B cell (primary cell): ENCODE data around the gene RNASE13. TPM values are rescaled to one million over a fixed set of nuclear protein-coding genes. Genes with fewer than 3 reads are reported as not detected.

ENCODE experiments used
- ATAC-seq: fragments of 200-7000 bp; cut with Tn5 transposase; one replicate; pipeline ENCODE4 v1.10.0; 2021; ENCODE audit warnings: low read depth, mild to moderate bottlenecking, moderate number of reproducible peaks, moderate library complexity
- CTCF ChIA-PET: fragments of 350-600 bp; sonication (Branson Sonifier 250); formaldehyde crosslinking; loops from one replicate; lab custom pipeline; 2021; ENCODE audit warnings: antibody characterized with exemption, inconsistent platforms; lab: Charles Lee
- POLR2A ChIA-PET: fragments of 350-600 bp; sonication (Branson Sonifier 250); formaldehyde crosslinking; loops from one replicate; lab custom pipeline; 2021; ENCODE audit warnings: antibody characterized with exemption; lab: Charles Lee
- DNase-seq: peaks from one replicate; pipeline ENCODE4 v3.0.0; 2013
- H2AFZ ChIP-seq: 2 replicates; pipeline ENCODE4 v1.6.1; 2012; ENCODE audit warnings: mild to moderate bottlenecking, low read depth, low read length; ENCODE audit not compliant: insufficient read depth, poor library complexity, severe bottlenecking
- H3K27ac ChIP-seq, 2 donors: 1 replicate in 1 of 2; 2 replicates in 1 of 2; pipeline ENCODE4 v1.5.1; 2012 to 2013; ENCODE audit warnings: low read length in 2 of 2, mild to moderate bottlenecking in 2 of 2, moderate library complexity in 1 of 2
- H3K27me3 ChIP-seq, 4 experiments: fragments of 200-600 bp in 1 of 4; sonication (generic) in 1 of 4; replicated peaks in 1 of 4; 1 replicate in 2 of 4; 2 replicates in 2 of 4; pipeline versions ENCODE4 v1.6.1 to v1.7.0; 2013 to 2016; ENCODE audit warnings: low read length in 3 of 4, mild to moderate bottlenecking in 2 of 4, mixed read lengths in 1 of 4, moderate library complexity in 1 of 4; ENCODE audit not compliant: insufficient read depth in 4 of 4, control insufficient read depth in 3 of 4; ENCODE audit errors: control extremely low read depth in 1 of 4
- H3K36me3 ChIP-seq, 2 experiments: replicated peaks in 1 of 2; 1 replicate in 1 of 2; 2 replicates in 1 of 2; pipeline versions ENCODE4 v1.6.1 to v1.7.1; 2013; ENCODE audit warnings: low read length in 1 of 2; ENCODE audit not compliant: insufficient read depth in 2 of 2, control insufficient read depth in 1 of 2; ENCODE audit errors: control extremely low read depth in 1 of 2, extremely low read depth in 1 of 2
- H3K4me1 ChIP-seq, 2 donors: fragments of 200-600 bp in 1 of 2; sonication (generic) in 1 of 2; 1 replicate in 1 of 2; 2 replicates in 1 of 2; pipeline versions ENCODE4 v1.5.1 to v1.6.1; 2013 to 2017; ENCODE audit warnings: low read length in 2 of 2; ENCODE audit not compliant: control insufficient read depth in 2 of 2, insufficient read depth in 2 of 2
- H3K4me2 ChIP-seq: replicated peaks from 2 replicates; pipeline ENCODE3; 2012; ENCODE audit warnings: mild to moderate bottlenecking, low read depth, low read length; ENCODE audit not compliant: poor library complexity, severe bottlenecking
- H3K4me3 ChIP-seq, 5 experiments: fragments of 200-600 bp in 1 of 5; sonication (generic) in 1 of 5; 1 replicate in 3 of 5; 2 replicates in 2 of 5; pipeline versions ENCODE4 v1.5.1 to v1.7.0; 2011 to 2016; ENCODE audit warnings: low read length in 4 of 5, mild to moderate bottlenecking in 4 of 5, low read depth in 2 of 5, control low read depth in 1 of 5, moderate library complexity in 1 of 5; ENCODE audit not compliant: insufficient read depth in 1 of 5; ENCODE audit errors: control extremely low read depth in 1 of 5, extremely low read depth in 1 of 5
- H3K79me2 ChIP-seq: fragments of 200-600 bp; sonication (generic); one replicate; pipeline ENCODE4 v1.6.0; 2016; ENCODE audit warnings: low read length; ENCODE audit not compliant: control insufficient read depth, insufficient read depth
- H3K9ac ChIP-seq: fragments of 200-600 bp; sonication (generic); 2 replicates; pipeline ENCODE4 v1.6.1; 2017; ENCODE audit warnings: mild to moderate bottlenecking, low read length, moderate library complexity
- H3K9me3 ChIP-seq, 3 donors: one replicate each; pipeline versions ENCODE4 v1.6.1 to v1.7.1; 2013; ENCODE audit warnings: low read length in 2 of 3; ENCODE audit not compliant: control insufficient read depth in 2 of 3, insufficient read depth in 1 of 3; ENCODE audit errors: control extremely low read depth in 1 of 3
- H4K20me1 ChIP-seq: 2 replicates; pipeline ENCODE4 v1.6.0; 2012; ENCODE audit warnings: mild to moderate bottlenecking, low read length; ENCODE audit not compliant: insufficient read depth, control insufficient read depth, poor library complexity, severe bottlenecking
- H3K27ac Mint-ChIP-seq: one replicate; pipeline ENCODE4 v1.8.0; 2021; ENCODE audit warnings: mixed read lengths
- H3K27me3 Mint-ChIP-seq: one replicate; pipeline ENCODE4 v1.8.0; 2021; ENCODE audit warnings: mixed read lengths
- H3K4me1 Mint-ChIP-seq: one replicate; pipeline ENCODE4 v1.8.0; 2021; ENCODE audit warnings: mixed read lengths
- H3K4me3 Mint-ChIP-seq: one replicate; pipeline ENCODE4 v1.8.0; 2021; ENCODE audit warnings: mixed read lengths
- H3K9me3 Mint-ChIP-seq: one replicate; pipeline ENCODE4 v1.8.0; 2022; ENCODE audit warnings: mixed read lengths; ENCODE audit not compliant: insufficient read depth
- CTCF ChIP-seq: fragments of 200-600 bp; IDR thresholded peaks from one replicate; pipeline ENCODE4 v1.8.0; 2022; ENCODE audit warnings: antibody characterized with exemption, mild to moderate bottlenecking
- EZH2 ChIP-seq: IDR thresholded peaks from 2 replicates; pipeline ENCODE4 v1.6.1; 2012; ENCODE audit warnings: borderline replicate concordance, low read depth, mild to moderate bottlenecking, moderate library complexity, low read length; ENCODE audit not compliant: insufficient read depth, poor library complexity, severe bottlenecking
- WGBS: methylation state at CpG from one replicate; pipeline ENCODE4 v1.1.5; 2013; ENCODE audit warnings: missing lambda C conversion rate; ENCODE audit not compliant: insufficient coverage; 5-methylcytosine and 5-hydroxymethylcytosine counted together
- intact Hi-C: fragments of 100-400 bp; cut with micrococcal nuclease; formaldehyde crosslinking; loops from one replicate; pipeline ENCODE4 v1.10.0; 2022
- polyA plus RNA-seq: library from polyadenylated mRNA; depleted of rRNA; stranded (reverse); fragments of >200 nt; gene quantifications from 2 replicates; pipeline ENCODE4 v1.2.3, GENCODE V29; 2012
- total RNA-seq, 2 donors: library from RNA; stranded (reverse); fragments of 120-200 nt in 1 of 2; gene quantifications; 1 replicate in 1 of 2; 2 replicates in 1 of 2; pipeline versions ENCODE4 v1.2.3 to v1.2.4, GENCODE V29; 2013 to 2022

RNASE13 gene
- total and polyA plus RNA-seq, 2 donors (not counting 1 experiment from before 2014, with no cell fraction given) = not detected

- 100% methylated on average over 4 of the region's 7 CpGs for WGBS
- H3K27ac ChIP-seq = no peak overlapping the region
- H3K9me3 ChIP-seq = no peaks in the 10 kb centered on the region
- Mint-ChIP-seq H3K9me3 (no peaks in the 10 kb centered on the region), H3K27me3 (peaks cover 29% of the 10 kb centered on the region), H3K27ac (no peak overlapping the region), H3K4me1 (peaks cover 5% of the 10 kb centered on the region), H3K4me3 (no peak overlapping the region)
- TF ChIP-seq EZH2 (no peak), CTCF (no peak)
- peaks cover 0 to 15% (median 6%) of the 10 kb centered on the region in 4 experiments for H3K27me3 ChIP-seq
- H3K4me1 ChIP-seq = no peaks in the 10 kb centered on the region
- no peak overlapping the region for H3K4me2 ChIP-seq
- no peak overlapping the region for H3K9ac ChIP-seq
- ATAC-seq (no peak), DNase-seq (no peak)
- ChIA-PET CTCF (interaction anchor here (0.9 to 15.1 kb wide), 10 partner anchors 16 to 87 kb away, joined by 3 to 348 read pairs (median 48); partner anchors contain the start of genes ARHGEF40, RNASE13, RNASE7 and TMEM253), POLR2A (no interaction called here)
- no peak overlapping the region for H2AFZ ChIP-seq
- H3K79me2 ChIP-seq = no peaks in the 10 kb centered on the region
- no peaks in the 10 kb centered on the region for H3K36me3 ChIP-seq
- H3K4me3 ChIP-seq = no peak overlapping the region
- no peaks in the 10 kb centered on the region for H4K20me1 ChIP-seq
- intact Hi-C loops = no loop called here
Measured at GRCh38 chr14:21018286-21018685, 16.3 kb downstream of the RNASE13 start.

- TF ChIP-seq CTCF (no peak), EZH2 (no peak)
- H3K4me1 Mint-ChIP-seq = peaks cover under 1% of the 10 kb centered on the region
- no peak overlapping the region for H3K27ac Mint-ChIP-seq
- no peak overlapping the region for H3K4me2 ChIP-seq
- DNase-seq (no peak), ATAC-seq (no peak)
- no peaks in the 10 kb centered on the region for H3K9me3 Mint-ChIP-seq
- no peak overlapping the region for H3K4me3 ChIP-seq
- peaks cover 28% of the 10 kb centered on the region for H3K27me3 Mint-ChIP-seq
- no peaks in the 10 kb centered on the region for H4K20me1 ChIP-seq
- no peak overlapping the region for H3K27ac ChIP-seq
- H3K4me1 ChIP-seq = no peaks in the 10 kb centered on the region
- intact Hi-C loops = no loop called here
- 84% methylated on average over 20 of the region's 28 CpGs for WGBS
- peaks cover 0 to 9% (median 3%) of the 10 kb centered on the region in 4 experiments for H3K27me3 ChIP-seq
- H3K36me3 ChIP-seq = no peaks in the 10 kb centered on the region
- no peaks in the 10 kb centered on the region for H3K9me3 ChIP-seq
- CTCF ChIA-PET = interaction anchor here (0.9 to 15.1 kb wide), 11 partner anchors 13 to 88 kb away, joined by 3 to 348 read pairs (median 47); partner anchors contain the start of genes ARHGEF40, RNASE13, RNASE7 and SLC39A2
- H3K4me3 Mint-ChIP-seq = no peak overlapping the region
- POLR2A ChIA-PET = no interaction called here
- no peak overlapping the region for H3K9ac ChIP-seq
- H3K79me2 ChIP-seq = no peaks in the 10 kb centered on the region
- no peak overlapping the region for H2AFZ ChIP-seq
Measured at GRCh38 chr14:21017528-21018245, 16.9 kb downstream of the RNASE13 start.
